GM12872 (cell line): Measurements from ENCODE around the gene SLC6A3.

ENCODE experiments used
- CTCF ChIP-seq: IDR thresholded peaks from 3 replicates; pipeline ENCODE4 v1.5.1; 2011; ENCODE audit warnings: low read depth, mild to moderate bottlenecking, low read length, moderate library complexity; ENCODE audit not compliant: insufficient read depth

The SLC6A3 gene

GRCh38 chr5:1418921-1419280 is 26.3 kb downstream of the SLC6A3 start:
- no peak for TF ChIP-seq CTCF

- no peak for TF ChIP-seq CTCF
Measured at GRCh38 chr5:1418238-1418920, 26.9 kb downstream of the SLC6A3 start.

- TF ChIP-seq CTCF: no peak
Measured at GRCh38 chr5:1417586-1418225, 27.5 kb downstream of the SLC6A3 start.

DNA sequence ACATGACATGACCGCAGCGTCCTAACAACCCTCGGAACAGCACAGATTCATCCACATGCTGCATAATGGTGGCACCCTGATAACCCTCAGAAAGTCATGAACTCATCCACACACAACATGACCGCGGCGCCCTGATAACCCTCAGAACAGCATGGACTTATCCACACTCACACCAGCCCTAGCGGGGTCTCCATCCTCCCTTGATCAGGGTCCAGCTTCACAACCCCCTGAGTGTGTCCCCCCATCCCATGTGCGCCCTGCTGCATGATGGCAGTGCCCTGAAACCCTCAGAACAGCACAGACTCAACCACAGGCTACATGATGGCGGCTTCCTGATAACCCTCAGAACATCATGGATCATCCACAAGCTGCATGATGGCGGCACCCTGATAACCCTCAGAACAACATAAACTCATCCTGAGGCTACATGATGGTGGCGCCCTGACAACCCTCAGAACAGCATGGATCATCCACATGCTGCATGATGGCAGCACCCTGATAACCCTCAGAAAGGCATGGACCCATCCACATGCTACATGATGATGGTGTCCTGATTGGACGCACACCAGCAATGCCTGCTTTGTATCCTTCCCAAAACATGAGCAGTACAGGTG is 28.3 kb downstream of the SLC6A3 start:
- TF ChIP-seq CTCF: no peak

GRCh38 chr5:1415626-1416360 is 29.4 kb downstream of the SLC6A3 start:
- no peak for TF ChIP-seq CTCF

- TF ChIP-seq CTCF: no peak
Measured at GRCh38 chr5:1415059-1415425, 30.2 kb downstream of the SLC6A3 start.
